ENCODE measurements around the gene ARL3.
"Not testable (repeated sequence)": the region's sequence is repeated elsewhere in the genome, so short reads cannot be mapped to it uniquely, and the experiment has no call there.

ARL3 gene

DNA sequence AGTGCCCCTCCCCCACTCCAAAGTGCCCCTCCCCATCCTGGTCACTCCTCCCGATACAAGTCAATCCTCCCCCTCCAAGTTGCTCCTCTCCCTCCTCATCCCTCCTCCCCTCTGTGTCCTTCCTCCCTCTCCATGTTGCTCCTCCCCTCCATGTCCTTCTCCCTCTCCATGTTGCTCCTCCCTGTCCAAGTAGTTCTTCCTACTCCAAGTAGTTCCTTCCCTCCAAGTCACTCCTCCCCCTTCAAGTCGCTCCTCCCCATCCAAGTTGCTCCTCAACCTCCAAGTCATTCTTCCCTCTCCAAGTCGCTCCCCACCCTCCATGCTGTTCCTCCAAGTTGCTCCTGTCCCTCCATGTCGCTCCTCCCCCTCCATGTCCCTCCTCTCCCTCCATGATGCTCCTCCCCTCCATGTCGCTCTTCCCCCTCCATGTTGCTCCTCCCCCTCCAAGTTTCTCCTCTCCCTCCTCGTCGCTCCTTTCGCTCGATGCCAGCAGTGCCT is 20.9 kb upstream of the ARL3 start:
- DNase-seq = no peak

DNA sequence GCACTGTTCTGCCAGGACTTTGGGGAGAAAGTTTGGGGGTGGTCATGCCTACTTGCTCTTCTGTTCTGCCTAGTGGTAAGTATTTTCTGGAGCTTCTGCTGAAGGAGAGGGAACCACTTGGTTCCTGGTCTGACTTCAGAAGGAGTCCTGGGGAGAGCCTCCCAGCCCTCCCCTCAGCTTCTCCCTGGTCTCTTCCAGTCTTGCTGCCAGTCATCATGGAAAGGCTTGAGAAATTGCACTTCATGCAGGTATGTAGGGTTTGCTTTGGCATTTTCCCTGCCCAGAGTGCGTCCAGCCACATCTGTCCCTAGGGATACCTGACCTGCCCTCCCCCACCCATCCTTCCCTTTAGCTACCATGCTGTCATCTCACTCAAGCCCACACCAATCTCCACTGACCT is 18.5 kb upstream of the ARL3 start:
- DNase-seq = no peak

DNA sequence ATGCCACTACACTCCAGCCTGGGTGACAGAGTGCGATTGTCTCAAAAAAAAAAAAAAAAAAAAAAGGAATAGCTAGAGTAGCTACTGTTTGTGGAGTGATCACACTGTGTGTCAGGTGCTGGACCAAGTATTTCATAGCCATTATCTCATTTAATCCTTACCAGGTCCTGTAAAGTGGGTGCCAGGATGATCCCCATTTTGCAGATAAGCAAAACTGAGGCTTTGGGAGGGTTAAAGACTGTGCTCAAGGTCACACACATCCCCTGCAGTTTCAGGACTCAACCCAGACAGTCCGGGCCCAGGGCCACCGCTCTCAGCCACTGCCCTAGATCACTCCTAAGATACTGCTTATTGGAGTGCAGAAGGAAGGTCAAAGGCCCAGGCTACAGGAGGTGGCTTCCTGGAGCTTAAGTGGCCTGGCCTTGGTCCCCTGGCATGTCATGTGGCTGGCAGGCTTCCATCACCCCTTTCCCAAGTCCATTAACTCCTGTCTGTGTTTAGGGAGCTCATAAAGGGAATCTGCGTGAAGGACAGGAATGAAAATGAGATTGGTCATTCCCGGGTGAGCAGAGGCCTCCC is 17.1 kb upstream of the ARL3 start:
- DNase-seq = no peak

DNA sequence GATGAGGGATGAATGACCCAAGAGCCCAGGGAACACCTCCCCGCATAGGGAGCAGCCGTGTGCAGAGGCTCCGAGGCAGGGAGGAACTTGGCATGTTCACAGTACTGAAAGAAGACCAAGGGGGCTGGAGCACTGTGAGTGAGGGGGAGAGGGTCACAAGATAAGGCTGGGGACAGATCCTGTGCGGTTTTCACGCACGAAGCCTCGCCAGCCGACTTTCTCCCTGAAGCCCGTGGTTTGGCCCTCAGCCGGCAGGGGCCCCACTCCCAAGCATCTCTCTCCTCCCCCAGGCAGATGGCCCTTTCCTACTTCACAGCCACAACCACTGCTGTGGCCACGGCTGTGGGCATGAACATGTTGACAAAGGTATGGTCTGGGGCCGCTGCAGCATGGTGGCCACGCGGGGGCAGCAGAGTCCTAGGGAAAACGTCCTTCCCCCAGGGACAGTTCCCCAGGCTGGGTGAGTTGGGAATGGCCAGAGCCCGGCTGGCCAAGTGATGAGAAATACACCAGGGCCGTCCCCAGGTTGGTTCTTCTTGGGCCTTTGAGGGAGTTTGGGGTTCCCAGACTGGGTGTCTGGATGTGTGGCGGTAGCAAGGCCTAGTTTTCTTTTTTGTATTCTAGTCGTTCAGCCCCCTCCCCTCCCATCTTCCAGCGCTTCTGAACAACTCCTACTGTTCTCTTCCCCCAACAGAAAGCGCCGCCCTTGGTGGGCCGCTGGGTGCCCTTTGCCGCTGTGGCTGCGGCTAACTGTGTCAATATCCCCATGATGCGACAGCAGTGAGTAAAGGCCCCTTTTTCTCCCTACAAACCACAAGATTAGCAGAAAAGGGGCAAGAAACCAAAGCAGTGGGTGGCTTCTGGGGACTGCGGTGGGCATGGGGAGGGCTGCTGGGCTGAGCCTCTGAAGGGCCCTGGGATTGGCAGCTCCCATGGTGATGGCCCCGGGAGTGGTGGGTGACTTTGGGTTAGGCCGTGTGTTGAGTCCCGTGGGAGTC is 15.1 kb upstream of the ARL3 start:
- no peak for DNase-seq

DNA sequence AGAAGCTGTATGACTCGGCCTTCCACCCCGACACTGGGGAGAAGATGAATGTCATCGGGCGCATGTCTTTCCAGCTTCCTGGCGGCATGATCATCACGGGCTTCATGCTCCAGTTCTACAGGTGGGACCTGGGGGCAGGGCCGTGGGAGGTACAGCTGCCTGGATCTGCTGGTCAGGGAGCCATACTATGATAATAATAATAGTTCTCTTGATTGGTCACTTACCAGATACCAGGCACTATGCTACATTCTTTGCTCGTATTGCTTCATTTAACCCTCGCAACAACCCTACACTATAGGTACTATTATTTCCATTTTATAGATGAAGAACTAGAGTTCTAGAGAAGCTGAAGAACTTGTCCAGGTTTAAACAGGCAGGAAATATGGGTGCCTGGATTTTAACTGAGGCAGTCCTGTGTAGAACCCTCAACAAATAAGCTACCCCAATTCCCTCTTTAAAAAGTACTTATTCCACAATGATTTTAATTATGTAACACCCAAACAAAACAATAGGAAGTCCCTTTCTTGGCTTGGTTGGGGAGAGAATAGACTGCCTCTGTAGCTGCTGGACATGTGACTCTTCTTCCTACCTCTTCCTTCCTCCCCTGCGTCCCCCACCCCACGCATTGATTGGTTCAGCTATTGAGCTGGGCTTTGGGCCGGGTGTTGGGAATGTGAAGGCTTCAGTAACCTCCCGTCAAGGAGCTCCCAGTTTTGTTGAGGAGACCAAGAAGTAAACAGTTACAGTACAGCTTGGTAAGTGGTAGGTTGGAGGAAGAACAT is 13.0 kb upstream of the ARL3 start:
- DNase-seq = no peak

DNA sequence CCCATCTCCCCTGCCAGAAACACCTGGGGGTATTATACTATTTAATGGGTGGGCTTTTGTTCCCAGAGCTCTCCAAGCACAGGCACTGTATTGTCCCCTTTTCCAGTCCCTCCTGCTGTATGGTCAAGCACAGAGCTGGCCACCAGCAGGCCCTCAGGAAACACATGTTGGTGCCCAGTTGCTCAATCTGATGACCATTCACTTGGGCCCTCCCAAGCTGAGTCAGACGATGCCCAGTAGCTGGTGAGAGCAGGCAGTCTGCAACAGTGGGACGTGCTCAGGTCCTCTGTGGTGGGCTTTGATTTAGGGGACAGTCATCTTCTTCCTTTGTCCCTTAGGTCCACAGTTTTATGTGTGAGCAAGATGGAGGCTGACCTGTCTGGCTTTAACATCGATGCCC is 12.1 kb upstream of the ARL3 start:
- no peak for DNase-seq

DNA sequence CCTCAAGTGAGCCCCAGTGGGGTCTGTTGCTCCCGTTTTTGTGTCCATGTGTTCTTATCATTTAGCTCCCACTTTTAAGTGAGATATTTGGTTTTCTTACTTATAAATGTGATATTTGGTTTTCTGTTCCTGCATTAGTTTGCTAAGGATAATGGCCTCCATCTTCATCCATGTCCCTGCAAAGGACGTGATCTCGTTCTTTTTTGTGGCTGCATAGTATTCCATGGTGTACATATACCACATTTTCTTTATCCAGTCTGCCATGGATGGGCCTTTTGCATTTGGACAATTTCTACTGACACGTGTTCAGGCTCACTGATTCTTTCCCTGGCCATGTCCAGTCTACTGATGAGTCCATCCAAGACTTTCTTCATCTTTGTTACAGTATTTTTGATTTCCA is 9.8 kb upstream of the ARL3 start:
- DNase-seq = no peak

DNA sequence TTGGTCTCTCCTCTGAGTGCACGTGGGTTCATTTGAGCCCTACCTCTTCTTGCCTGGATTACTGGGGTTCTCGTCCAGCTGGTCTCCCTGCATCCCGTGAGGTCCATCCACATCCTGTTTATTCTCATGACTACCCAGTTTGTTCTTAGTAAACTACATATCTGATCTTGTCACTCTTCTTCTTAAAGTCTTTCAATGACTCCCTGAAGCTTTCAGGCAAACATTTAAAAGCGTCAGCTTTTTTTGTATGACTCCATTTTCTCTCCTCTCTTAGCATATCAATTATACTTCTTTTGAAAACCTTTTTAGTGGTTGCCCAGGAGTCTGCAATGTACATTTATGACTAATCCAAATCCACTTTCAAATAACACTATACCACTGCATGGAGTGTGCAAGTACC is 7.8 kb upstream of the ARL3 start:
- no peak for DNase-seq

DNA sequence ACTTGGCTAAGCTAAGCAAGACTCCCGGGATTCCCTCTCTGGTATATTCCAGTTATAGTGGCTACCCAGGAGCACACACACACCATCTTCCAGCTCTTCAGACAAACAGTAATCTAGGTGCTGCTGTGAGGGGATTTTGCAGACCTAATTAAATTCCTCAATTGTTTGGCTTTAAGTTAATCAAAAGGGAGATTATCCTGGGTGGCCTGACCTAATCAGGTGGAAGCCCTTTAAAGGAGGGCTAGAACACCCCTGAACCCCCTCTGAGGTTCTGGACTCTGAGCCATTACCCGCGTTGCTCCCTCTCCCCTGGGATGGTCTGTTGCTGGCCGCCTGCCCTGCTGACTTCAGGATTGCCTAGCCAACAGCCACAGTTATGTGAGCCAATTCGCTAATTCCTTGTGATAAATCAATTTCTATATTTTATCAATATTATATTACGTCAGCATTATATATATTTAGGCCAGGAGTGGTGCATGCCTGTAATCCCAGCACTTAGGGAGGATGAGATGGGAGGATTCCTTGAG is 6.6 kb upstream of the ARL3 start:
- no peak for DNase-seq

DNA sequence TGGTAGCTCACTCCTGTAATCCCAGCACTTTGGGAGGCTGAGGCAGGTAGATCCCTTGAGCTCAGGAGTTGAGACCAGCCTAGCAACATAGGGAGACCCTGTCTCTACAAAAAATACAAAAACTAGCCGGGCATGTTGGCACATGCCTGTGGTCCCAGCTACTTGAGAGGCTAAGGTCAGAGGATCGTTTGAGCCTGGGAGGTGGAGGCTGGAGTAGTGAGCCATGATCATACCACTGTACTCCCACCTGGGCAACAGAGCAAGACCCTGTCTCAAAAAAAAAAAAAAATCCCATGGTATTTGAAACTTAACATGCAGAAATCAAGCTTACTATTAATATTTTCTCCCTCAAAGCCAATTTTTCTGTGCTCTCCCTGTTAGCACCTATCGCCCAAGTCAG is 6.1 kb upstream of the ARL3 start:
- DNase-seq = no peak

DNA sequence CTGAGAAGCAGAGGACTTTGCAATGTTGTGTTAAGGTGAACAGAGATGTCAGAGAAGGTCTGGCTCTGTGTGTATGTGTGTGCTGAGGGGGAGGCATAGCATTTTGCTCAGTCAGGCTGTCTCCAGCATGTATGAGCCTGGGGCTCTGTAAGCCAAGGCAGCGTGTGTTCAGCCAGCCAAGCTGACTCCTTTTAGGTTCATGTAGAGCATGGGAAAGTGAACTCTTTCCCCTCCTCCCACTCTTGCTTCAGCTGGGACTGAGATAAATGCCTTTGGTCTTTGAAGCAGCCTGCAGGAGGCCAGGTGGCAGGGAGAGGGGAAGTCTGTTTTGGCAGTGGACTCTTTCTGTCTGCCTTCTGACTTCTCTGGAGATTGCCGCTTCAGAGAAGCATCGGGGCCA is 4.0 kb upstream of the ARL3 start:
- no peak for DNase-seq

DNA sequence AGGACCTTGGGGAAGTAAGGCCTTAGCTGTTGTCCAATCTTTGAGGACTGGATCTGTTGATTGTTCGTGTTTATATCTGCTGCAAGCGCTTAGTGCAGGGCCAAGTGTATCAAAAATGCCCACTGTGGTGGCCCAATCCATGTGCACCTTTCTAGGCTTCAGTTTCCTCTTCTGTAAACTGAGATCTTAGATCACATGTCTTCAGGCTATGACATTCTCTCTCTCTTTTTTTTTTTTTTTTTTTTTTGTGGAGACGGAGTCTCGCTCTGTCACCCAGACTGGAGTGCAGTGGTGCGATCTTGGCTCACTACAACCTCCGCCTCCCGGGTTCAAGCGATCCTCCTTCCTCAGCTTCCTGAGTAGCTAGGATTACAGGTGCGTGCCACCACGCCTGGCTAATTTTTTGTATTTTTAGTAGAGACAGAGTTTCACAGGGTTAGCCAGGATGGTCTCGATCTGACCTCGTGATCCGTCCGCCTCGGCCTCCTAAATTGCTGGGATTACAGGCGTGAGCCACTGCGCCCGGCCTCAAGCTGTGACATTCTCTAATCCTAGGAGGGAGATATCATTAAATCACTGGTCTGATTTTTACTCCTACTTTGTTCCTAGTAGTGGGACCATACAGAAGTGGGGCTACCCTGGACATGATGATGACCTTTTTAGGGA is 2.8 kb upstream of the ARL3 start:
- DNase-seq = not testable (repeated sequence)

DNA sequence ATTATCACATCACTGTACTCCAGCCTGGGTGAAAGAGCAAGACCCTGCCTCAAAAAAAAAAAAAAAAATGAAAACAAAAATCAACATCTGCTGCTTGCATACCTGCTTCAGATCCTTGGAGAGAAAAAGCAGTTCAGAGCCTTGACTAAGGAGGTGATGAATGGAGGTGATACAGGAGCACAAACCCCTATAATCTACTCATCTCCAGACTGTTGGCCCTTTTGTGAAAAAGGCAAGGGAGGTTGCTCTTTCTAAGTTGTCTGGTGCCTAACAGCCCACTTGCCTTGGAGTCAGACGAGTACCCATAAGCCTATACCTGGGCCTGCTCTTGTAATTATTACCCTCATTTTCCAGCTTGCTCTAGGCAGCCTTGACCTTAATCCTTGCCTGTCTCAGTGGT is 1.7 kb upstream of the ARL3 start:
- no peak for DNase-seq

DNA sequence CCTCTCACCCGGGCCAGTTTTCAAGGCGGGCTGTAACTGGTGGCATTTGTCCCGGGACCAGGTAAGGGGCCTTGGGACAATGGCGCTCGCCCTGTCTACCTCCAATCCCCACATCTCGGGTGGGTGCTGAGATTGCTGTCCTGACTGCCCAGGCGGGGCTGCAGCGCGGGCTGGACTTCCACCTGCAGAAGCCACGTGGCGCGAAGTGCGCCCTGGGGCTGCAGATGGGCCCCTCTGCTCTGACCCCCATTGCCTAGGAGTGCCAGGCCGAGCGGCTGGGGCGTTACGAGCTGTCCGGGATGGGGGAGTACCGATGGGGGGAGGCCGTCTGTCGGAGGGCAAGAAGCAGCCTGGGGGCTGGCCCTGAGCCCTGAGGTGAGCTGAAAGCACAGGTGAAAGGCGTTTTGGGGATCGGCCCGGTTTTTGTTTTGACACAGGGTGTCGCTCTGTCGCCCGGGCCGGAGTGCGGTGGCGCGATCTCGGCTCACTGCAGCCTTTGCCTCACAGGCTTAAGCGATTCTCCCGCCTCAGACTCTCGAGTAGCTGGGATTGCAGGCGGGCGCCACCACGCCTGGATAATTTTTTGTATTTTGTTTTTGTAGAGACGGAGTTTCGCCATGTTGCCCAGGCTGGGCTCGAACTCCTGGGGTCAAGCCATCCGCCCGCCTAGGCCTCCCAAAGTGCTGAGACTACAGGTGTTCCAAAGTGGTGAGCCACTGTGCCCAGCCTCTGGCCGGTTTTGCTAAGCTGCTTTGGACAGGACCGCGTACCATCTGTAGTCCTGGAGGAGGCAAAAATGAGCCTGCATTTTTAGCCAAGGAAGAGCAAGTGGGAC is 641 bp upstream of the ARL3 start, which contains the start of gene SFXN2:
TSS of gene SFXN2 (plus strand) at position 16 of the 835 bp plus-strand sequence. CDS start 12,001 bp downstream, outside the sequence.
- no peak for DNase-seq

DNA sequence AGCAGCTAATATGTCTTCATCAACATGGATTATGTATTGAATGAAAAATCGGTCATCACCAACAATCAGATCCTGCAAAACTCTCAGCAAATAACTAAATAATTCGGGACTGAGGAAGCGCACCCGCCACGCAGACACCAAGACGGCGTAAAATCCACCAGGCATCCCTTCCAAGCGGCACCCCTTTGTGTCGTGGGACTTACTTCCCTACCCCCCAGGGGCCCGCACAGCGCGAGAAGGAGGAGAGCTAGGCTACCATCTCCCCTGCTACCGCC is 721 bp downstream of the ARL3 start:
- DNase-seq = no peak

DNA sequence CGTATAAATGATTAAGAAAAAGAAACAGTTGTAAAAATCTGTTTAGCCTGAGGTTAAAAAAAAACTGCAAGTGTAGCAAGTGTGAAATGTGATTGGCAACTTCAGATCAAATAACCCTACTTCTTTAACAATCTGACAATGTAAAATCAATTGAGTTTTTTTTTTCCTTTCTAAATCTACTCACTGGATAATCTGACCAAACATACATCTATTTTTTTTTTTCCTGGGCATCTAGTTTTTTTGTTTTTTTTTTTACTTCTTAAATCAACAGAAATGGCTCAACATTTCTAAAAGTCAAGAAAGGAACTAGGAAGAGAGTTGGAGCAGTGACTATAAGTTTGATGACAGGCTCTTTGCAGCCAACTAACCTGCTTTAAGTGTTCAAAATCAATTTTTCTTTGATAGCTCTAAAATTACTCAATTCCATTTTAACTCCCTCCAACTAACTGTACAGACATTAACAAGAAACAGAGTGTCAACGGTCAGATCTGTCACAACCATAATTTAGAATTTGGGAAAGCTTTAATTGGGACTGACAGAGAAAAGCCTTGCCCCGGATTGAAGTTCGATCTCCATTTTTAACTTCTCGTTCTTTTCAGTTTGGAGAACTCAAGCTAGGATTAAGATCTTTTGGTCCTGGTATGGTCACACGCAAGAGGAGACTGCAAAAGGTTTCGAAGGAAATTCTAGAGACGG is 1.2 kb downstream of the ARL3 start:
- DNase-seq = no peak

DNA sequence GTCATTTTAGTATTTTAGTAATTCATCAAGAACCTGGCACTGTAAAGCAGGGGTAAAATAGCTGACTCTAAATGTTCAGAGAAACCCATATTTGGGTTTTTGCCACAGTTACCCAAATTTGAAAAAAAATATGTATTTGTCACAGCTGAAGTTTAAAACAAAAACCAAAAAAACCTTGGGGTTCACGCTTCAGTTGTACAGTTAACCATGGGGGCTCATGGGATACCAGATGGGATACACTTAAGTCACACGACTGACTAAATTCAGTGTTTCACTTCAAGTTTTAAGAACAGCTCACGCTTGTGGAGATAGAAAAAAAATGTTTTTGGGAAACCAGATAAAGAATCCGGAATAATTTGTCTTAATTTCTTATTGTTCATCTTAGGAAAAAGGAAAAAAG is 2.1 kb downstream of the ARL3 start:
- DNase-seq = no peak

DNA sequence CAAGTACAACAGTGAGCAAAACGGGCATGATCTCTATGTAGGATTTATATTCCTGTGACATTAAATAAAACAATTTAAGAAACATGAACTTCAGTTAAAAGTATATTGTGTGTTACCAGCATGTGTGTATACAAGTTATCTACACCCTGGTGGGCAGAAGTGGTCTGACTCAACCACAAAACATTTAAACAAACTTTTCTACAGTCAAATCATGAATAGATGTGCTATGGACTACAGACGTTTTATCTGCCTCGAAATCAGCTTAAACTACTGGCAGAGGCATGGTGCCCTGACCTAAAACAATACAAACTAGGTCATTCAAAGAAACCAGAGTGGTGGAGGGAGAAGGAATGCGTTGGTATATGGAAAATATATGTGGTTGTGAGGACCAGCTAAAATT is 3.6 kb downstream of the ARL3 start:
- no peak for DNase-seq

DNA sequence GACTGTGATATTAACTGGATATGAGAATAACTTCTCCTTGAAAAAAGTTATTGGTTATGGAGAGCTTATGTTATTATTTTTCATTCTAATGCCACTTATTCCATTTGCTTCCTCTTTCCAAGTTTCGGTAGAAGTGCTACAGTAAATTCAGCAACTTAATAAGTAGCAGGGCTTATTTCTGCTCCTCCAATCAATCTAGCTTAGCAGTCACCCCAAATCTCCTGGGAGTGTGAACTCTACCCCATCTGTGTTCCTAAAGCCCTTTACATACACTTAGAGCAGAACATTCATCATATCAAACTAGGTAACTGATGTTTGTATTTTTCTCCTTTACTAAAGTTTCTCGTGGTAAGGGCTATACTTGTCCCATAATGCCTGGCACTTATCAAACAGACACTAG is 8.7 kb downstream of the ARL3 start:
- no peak for DNase-seq

DNA sequence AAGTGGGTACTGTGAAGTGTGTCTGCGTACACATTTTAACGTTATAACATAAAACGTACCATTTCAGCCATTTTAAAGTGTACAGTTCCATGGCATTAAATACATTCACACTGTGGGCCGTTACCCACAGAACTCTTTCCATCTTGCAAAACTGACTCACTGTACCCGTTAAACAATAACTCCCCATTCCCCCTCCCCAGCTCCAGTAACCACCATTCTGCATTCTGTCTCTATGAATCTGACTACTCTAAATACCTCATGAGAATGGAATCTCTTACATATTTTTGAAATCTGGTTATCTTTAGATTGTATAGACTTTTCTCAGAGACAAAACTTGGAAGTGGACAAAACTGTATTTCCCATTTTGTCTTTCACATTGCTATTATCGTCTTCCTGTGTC is 9.3 kb downstream of the ARL3 start:
- DNase-seq = no peak

DNA sequence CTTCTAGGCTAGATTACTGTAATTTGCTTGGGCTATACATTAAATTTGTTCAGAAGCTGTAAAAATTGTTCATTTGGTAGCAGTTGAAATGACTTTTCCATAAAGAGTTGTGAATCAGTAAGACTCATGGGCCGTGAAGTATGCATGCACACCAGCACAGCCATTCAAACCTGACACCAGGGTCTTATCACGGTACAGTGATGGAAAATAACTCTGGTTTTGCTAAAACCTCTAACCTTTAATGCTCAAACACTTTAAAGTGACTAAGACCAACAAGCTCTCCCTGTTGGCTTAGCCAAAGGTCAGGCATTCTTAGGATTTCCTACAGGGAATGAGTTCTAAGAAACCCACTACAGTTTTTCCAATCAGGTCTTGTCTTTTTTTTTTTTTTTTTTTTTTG is 11.5 kb downstream of the ARL3 start:
- no peak for DNase-seq

Measured in NCI-H187 (cell line).